GM19395 (cell line): ENCODE data around the gene MAPKAP1.

Experiments
- ATAC-seq: cut with Tn5 transposase; IDR thresholded peaks from one replicate; pipeline ENCODE4 v1.9.1; 2021; ENCODE audit warnings: mild to moderate bottlenecking, moderate library complexity; ENCODE audit not compliant: unreplicated experiment

MAPKAP1 gene

DNA sequence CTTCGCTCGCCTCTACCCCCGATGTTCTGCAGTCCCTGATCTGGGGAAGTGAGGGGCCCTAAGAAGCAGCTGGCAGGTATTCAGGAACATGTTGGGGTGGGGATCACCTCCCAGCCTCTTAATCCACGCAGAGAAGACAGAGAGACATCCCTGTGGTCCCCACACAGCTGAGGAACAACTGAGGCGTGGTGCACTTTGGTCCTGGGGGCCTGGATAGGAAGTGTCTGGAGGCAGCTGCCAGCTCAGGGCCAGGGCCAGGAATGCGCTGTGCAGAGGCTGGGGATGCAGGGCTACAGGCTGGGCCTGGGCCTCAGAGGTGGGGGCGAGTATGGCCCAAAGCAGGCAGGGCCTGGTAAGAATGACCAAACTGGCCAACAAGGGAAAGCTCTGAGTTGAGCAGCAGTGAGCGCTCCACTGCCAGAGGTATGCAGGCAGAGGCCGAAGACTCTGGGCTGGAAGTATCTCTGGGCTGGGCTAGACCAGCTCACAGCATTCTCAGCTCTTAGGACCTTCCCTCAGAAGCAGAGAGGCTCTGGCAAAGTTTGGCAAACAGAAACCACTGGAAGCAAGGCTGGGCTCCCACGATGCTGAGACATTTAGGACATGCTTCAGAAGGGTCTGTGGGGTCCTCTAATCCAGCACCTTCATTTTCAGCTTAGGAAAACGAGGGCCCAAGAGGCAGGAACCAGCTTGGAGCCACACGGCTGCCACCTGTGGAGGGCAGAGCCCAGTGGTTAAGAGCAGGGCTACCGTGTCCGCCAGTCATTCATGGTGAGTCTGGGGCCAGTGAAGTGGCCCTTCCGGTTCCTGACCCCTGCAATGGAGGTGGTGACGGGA, 271.0 kb downstream of the MAPKAP1 start:
- ATAC-seq, result no peak

DNA sequence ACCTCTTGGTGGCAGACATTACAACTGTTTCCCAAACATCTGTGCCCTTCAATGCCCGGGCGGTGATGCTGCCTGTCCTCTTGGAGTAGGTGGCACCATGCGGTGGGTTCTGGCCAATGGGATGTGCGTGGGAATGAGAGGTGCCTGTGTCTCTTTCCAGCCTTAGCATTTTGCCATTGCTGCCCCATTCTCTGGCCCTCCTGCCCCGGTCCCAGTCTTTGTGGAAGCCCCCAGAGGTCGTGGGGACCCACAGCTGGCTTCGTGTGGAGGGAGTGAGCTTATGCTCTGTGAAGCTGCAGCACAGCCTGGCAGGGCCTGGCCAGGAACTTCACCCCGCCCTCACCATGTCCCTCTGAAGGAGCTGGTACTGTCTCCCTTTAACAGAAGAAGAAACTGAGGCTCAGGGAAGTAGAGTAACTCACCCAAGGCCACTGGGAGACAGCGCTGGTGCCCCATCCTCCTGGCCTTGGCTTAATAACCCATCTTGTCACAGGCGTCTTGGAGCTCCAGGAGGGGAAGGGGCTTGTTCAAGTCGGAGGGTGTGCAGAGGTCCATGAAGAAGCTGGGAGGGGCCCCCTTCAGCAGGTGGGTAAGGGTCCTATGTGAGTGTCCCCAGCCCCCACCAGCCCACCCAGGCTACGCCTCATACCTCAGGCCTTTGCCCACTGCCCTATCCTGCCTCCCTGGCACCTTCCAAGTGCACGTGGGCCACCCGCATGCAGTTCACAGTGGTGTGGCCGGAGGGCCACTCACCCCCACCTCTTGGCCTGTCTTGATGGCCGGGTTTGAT, 271.8 kb downstream of the MAPKAP1 start:
- ATAC-seq, result no peak

- ATAC-seq, result no peak
These were observed 273.5 kb downstream of the MAPKAP1 start for GRCh38 chr9:125433461-125434011.

GRCh38 chr9:125432715-125433385, 274.2 kb downstream of the MAPKAP1 start:
- ATAC-seq, result no peak

DNA sequence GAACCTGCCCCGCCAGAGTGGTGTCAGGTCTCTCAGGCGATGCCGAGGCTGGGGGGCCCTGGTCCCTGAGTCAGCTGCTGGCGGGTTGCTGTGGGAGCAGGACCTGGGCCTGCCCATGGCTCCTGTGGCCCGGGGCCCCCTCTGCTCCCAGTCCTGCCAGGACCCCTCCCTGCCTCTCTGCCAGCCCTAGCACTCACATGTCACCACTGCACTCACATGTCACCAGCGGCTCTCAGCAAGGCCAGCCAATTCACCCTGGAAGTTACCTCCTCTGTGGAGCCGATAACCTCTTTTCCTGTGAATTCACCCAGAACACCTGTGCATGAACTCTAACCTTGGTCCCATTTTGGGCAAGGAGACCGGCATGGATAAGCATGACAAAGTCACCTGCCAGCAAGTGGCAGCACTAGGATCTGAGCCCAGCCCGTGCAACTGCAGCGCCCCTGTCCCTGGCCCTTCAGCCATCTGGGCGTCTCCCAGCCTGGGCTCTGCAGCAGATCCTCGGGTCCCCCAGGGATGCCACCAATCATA, 275.2 kb downstream of the MAPKAP1 start:
- ATAC-seq, result no peak

DNA sequence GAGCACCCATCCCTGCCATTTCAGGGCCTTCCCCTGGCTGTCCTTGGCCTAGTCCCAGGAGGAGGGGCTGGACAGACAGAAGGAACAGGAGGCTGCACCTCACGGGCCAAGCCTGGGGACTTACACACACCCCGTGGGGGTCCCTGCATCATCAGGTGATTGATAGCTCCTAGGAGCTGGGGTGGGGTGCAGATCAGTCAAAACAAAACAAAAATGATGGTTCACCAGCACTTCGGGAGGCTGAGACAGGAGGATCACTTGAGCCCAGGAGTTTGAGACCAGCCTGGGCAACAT, 276.0 kb downstream of the MAPKAP1 start:
- no peak for ATAC-seq

DNA sequence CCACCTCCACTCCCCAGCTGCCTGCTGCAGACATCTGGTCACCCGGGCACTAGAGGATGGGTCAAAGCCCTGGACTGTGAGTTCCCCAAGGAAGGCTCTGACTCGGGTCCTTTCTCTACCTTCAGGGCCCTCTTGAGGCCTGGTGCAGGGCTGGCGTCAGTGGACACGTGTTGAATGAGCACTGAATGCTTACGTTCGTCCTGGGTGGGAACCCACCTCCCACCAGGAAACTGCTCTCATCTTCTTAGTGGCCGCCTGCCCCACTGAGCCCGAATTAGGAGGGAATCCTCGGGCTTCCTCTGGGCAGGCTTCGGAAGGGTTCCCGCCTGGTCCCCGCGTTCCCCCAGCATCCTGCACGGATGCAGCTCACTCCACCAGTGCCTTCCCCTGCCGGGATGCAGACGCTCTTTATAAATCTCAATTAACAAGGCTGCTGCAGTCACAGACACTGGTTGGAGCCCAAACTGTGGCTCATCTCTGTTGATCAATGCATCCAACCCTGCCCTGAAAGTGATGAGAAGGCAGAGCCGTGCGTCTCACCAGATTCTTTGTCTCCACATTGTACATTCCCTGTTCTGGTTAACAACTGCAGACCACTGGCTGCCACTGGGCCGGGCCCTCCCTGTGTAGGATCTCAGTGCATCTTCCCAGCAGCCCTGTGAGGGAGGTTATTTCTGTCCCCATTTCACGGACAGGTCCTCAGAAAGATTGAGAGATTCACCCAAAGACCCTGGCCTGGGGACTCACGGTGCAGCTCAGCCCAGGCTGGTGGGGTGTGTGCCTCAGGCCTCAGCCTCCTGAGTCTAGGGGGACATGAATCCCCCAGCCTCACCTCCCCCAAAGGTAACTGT, 276.6 kb downstream of the MAPKAP1 start:
- ATAC-seq, result no peak

- no peak for ATAC-seq
These were observed 277.4 kb downstream of the MAPKAP1 start for GRCh38 chr9:125429476-125430160.

GRCh38 chr9:125428902-125429467, 278.0 kb downstream of the MAPKAP1 start:
- ATAC-seq, result no peak

DNA sequence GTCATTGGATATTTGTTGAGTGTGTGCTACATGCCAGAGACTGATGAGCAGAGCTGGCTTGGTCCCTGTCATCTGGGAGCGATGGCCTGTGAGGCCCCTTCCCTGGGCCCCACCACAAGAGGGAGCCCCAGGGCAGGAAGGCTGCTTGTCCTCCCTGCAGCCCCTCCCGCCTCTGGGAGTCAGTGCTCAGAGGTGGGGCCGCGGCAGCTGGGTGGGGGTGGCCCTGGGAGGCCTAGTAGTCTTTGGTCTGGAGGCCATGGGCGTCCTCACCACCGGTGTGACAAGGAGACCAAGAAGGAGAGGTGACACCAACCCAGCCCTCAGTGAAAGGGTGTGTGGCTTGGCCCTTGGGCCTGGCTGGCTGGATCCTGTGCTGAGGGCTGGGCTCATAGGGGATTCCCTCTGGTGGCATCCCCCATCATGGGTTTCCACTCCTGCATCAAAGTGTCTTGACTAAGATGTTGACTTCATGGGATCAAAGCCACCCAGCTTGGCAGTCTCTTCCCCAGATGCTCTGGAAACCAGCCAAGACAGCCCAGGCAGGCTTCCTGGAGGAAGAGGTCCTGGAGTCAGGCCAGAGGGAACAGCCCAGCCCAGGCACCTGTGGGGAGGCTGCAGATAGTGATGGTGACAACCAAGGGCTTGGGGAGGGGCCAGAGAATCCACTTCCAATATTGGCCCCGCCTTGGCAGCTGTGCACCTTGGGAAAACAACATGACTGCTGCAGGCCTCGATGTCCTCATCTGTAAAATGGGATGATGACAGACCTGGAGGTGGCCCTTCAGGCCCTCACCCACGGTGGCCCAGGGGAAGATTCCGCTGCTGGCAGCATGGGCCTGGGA, 278.7 kb downstream of the MAPKAP1 start:
- no peak for ATAC-seq

DNA sequence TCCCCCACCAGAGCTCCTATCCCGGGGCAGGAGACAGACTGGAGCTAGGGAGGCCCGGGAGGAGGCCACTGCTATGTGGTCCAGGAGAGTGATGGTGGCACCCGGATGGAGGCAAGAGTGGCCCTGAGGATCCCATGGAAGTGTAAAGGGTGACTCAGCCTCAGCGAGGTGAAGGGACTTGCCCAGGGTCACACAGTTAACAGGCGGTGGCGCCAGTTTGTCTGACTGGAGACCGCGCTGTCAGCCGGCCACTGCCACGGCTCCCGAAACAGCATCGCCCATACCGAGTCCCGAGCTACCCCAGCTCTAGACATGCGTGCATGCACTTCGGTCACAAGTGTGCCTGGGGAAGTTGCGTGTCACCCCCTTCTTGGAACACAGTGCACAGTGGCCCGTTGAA, 279.5 kb downstream of the MAPKAP1 start:
- ATAC-seq, result no peak

- no peak for ATAC-seq
These were observed 280.1 kb downstream of the MAPKAP1 start for GRCh38 chr9:125426926-125427325.

GRCh38 chr9:125425901-125426515, 281.0 kb downstream of the MAPKAP1 start:
- no peak for ATAC-seq

DNA sequence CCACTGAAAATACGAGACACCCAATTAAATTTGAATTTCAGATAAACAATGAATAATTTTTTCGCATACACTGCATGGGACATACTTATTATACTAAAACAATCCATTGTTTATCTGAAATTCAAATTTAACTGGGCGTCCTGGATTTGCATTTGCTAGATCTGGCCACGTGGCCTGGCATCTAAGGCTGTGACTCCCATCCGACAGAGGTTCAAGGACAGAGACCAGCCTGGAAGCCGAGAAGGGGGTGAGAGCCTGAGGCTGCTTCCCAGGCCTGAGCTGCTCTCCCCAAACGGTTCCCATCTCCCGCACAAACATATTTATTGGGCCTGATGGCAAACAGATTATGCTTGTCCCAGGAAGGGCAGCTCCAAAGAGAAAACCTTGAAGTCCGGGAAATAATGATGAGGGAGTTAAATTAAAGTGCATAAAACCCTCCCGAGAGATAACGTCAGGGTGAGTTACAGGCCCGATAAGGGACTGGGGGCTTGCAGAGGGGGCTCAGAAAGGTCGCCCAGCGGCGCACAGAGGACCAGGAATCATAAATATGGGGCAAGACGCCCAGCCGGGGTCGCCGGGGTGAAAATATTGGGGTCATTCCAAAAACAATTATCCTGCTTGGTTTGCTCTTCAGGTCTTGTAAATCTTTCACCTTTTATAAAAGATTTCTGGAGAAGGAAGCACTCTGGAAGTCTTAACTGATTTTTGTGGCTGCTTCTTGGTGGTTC, 281.7 kb downstream of the MAPKAP1 start:
- no peak for ATAC-seq

- no peak for ATAC-seq
These were observed 283.0 kb downstream of the MAPKAP1 start for GRCh38 chr9:125423964-125424363.

- ATAC-seq, result no peak
These were observed 284.2 kb downstream of the MAPKAP1 start for GRCh38 chr9:125422853-125423252.

DNA sequence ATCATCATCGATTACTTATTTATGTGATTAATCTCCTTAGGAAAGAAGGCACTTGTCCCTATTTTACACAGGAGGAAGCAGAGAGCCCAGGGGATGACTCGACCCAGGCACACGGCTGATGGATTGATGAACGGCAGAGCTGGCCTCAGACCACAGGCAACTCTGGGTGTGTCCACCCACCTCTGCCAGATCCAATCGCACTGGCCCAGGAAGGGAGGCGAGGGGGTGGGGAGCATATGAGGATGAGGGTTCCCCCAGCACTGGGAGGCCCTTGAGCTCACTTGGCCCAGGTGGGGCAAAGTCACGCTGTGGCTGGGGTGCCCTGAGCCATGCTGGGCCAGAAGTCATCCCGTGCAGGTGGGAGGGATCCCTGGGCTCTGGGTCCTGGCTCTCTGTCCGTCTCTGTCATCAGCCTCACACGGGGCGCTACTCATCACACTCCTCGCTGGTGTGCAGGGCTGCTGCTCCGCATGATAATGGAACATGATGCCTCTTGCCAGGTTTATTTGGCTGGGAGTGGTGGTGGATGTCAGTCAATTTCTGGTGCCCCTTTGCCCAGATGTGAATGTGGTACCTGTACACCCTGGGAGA, 285.3 kb downstream of the MAPKAP1 start:
- no peak for ATAC-seq
